Glutamatergic neuron (in vitro differentiated cells): ENCODE measurements around the gene FGF22. TPM values are rescaled to one million over a fixed set of nuclear protein-coding genes. Genes with fewer than 3 reads are reported as not detected.
"Not testable (repeated sequence)": the region's sequence is repeated elsewhere in the genome, so short reads cannot be mapped to it uniquely, and the experiment has no call there.

Source experiments
- DNase-seq: peaks from one replicate; pipeline ENCODE4 v3.0.0; 2022
- H3K27ac Mint-ChIP-seq: one replicate; pipeline ENCODE4 v1.8.0; 2020; ENCODE audit warnings: mild to moderate bottlenecking, mixed read lengths, inconsistent platforms; ENCODE audit not compliant: unreplicated experiment
- H3K27me3 Mint-ChIP-seq: one replicate; pipeline ENCODE4 v1.8.0; 2020; ENCODE audit warnings: mild to moderate bottlenecking, moderate library complexity, mixed read lengths, inconsistent platforms; ENCODE audit not compliant: unreplicated experiment
- H3K36me3 Mint-ChIP-seq: one replicate; pipeline ENCODE4 v1.8.0; 2020; ENCODE audit warnings: mild to moderate bottlenecking, mixed read lengths, inconsistent platforms; ENCODE audit not compliant: unreplicated experiment
- H3K4me1 Mint-ChIP-seq: one replicate; pipeline ENCODE4 v1.8.0; 2020; ENCODE audit warnings: mild to moderate bottlenecking, low read depth, mixed read lengths, inconsistent platforms; ENCODE audit not compliant: unreplicated experiment
- H3K4me3 Mint-ChIP-seq: one replicate; pipeline ENCODE4 v1.8.0; 2020; ENCODE audit warnings: mild to moderate bottlenecking, mixed read lengths, inconsistent platforms; ENCODE audit not compliant: unreplicated experiment
- H3K9me3 Mint-ChIP-seq: one replicate; pipeline ENCODE4 v1.8.0; 2020; ENCODE audit warnings: mild to moderate bottlenecking, moderate library complexity, mixed read lengths, inconsistent platforms; ENCODE audit not compliant: unreplicated experiment
- CTCF ChIP-seq: fragments of 200-600 bp; sonication (generic); IDR thresholded peaks from one replicate; pipeline ENCODE4 v1.5.0; 2021; ENCODE audit not compliant: partially characterized antibody, unreplicated experiment
- total RNA-seq: library from RNA; stranded (reverse); fragmentation: NEBNext Ultra II Directional; extraction: Animal tissue kit (Norgen Biotek cat#: 25700); gene quantifications from one replicate; pipeline ENCODE4 v1.2.1, GENCODE V29; 2021; ENCODE audit not compliant: unreplicated experiment

FGF22 gene
- total RNA-seq, 1 donor from 2014 or later: 1.5 TPM

GRCh38 chr19:604355-604754 is 35.3 kb upstream of the FGF22 start:
- TF ChIP-seq CTCF: no peak
- no peak for DNase-seq
- peaks cover 11% of the 10 kb centered on the region for H3K9me3 Mint-ChIP-seq
- no peak overlapping the region for H3K4me3 Mint-ChIP-seq
- no peaks in the 10 kb centered on the region for H3K4me1 Mint-ChIP-seq
- no peak overlapping the region for H3K27ac Mint-ChIP-seq
- H3K27me3 Mint-ChIP-seq: peaks cover 8% of the 10 kb centered on the region
- peaks cover 10% of the 10 kb centered on the region for H3K36me3 Mint-ChIP-seq

- not testable (repeated sequence) for H3K4me1 Mint-ChIP-seq, H3K4me3 Mint-ChIP-seq, H3K27ac Mint-ChIP-seq, H3K36me3 Mint-ChIP-seq, DNase-seq, H3K27me3 Mint-ChIP-seq
- H3K9me3 Mint-ChIP-seq: peaks cover 11% of the 10 kb centered on the region
These were observed 34.4 kb upstream of the FGF22 start for GRCh38 chr19:605061-605971.

DNA sequence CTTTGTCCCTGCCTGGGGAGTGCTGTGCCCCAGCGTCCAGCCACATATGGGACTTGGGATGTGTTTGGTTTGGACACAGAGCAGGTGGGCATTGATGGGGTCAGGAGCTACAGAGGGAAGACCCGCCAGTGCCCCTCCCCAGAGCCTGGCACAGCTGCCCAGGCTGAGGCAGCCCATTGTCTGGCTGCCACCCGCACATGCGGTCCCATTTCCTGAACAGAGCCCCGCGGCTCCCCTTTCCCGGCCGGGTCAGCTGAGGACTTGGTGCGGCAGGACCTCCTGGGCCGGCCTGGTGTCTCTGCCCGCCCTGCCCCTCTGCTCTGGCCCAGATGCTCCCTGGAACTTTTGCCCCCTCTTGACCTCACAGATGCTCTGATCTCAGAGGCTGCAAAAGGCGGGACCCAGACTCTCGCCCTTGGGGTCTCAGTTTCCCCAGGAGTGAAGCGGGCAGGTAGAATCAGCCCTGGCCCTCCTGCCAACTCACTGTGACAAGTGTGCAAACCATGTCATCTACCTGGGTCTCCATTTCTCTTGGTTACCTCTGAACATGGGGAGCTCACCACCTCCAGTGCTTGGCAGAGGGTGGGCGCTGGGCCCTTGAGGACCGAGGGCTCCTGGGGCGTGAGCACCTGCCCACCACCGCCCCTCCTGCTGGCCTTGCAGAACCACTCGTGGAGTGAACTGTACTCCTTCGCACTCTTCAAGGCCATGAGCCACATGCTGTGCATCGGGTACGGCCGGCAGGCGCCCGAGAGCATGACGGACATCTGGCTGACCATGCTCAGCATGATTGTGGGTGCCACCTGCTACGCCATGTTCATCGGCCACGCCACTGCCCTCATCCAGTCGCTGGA is 32.2 kb upstream of the FGF22 start:
- no peak overlapping the region for H3K4me3 Mint-ChIP-seq
- no peak for DNase-seq
- no peak for TF ChIP-seq CTCF
- H3K4me1 Mint-ChIP-seq: peaks cover 9% of the 10 kb centered on the region
- peaks cover 6% of the 10 kb centered on the region for H3K9me3 Mint-ChIP-seq
- peaks cover 2% of the 10 kb centered on the region for H3K36me3 Mint-ChIP-seq
- H3K27ac Mint-ChIP-seq: no peak overlapping the region
- peaks cover 8% of the 10 kb centered on the region for H3K27me3 Mint-ChIP-seq

DNA sequence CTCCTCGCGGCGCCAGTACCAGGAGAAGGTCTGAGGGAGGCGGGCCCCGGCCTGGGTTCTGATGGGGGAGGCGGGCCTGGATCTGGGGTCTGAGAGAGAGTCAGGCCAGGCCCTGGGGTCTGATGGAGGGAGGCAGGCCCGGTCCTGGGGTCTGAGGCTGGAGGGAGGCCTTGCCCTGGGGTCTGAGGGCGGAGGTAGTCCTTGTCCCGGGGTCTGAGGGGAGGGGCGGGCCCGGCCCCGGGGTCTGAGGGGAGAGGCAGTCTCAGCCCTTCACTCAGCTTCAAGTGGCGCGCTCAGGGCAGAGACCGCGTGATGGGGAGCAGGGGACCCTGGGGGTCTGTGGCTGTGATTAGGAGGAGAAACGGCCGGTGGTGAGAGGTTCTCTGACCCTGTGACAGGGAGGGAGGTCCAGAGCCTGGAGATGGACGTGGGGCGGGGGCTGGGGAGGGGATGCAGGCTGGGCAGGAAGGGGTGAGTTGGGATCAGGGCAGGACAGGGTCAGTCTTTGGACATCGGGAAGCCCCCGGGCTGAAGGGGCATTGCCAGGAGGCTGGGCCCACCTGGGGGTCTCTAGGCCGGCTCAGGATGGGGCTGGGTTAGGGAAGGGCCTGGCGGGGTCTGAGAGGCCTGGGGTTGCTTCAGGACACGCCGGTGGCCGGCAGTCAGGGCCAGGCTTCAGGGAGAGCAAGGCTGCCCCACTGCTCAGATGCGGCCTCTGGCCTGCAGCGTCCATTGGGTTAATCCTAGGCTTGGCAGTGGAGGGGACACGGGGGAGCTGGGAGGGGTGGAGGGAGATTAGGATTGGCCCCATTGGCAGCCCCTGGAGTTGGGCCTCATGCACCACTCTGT is 31.3 kb upstream of the FGF22 start:
- DNase-seq: no peak
- Mint-ChIP-seq H3K36me3 (no peaks in the 10 kb centered on the region), H3K27ac (no peak overlapping the region), H3K4me3 (no peak overlapping the region), H3K4me1 (peaks cover 9% of the 10 kb centered on the region), H3K27me3 (peaks cover 7% of the 10 kb centered on the region), H3K9me3 (peaks cover 5% of the 10 kb centered on the region)
- TF ChIP-seq CTCF: no peak

DNA sequence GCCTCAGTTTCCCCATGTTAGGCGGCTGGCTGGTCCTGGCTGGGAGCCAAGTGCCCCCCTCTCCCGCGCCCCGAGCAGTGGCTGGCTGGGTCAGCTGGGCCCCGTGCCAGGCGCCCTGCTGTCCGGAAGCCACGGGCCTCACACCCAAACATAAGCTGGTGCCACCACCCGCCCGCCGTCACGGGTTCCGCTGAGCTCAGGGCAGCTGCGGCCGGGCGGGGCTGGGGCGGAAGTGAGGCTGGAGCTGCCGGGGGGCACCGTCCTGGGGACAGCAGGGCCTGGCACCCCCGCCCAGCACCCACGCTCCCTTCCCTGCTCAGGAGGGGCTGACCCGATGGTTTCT is 30.7 kb upstream of the FGF22 start:
- H3K36me3 Mint-ChIP-seq: no peaks in the 10 kb centered on the region
- H3K4me1 Mint-ChIP-seq: peaks cover 9% of the 10 kb centered on the region
- no peak for TF ChIP-seq CTCF
- peaks cover 6% of the 10 kb centered on the region for H3K27me3 Mint-ChIP-seq
- H3K4me3 Mint-ChIP-seq: no peak overlapping the region
- H3K27ac Mint-ChIP-seq: no peak overlapping the region
- peaks cover 2% of the 10 kb centered on the region for H3K9me3 Mint-ChIP-seq
- DNase-seq: no peak
